ENCODE measurements around the gene KMO.

KMO gene

DNA sequence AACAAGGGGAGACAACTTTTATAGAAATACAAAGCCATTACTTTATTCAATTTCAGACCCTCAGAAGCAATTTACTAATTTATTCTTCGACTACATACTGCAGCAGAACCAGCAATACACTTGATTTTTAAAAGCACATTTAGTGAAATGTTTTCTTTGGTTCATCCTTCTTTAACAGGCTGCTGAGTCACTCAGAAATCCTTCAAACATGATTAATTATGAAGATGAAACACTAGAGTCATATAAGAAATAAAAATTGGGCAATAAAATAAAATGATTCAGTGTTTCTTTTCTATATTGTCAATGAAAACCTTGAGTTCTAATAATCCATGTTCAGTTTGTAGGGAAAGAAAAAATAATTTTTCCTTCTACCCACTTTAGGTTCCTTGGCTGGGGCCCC, 61.0 kb downstream of the KMO start:
- DNase-seq (ENCODE audit: low read depth in 3 of 3) = no peak

DNA sequence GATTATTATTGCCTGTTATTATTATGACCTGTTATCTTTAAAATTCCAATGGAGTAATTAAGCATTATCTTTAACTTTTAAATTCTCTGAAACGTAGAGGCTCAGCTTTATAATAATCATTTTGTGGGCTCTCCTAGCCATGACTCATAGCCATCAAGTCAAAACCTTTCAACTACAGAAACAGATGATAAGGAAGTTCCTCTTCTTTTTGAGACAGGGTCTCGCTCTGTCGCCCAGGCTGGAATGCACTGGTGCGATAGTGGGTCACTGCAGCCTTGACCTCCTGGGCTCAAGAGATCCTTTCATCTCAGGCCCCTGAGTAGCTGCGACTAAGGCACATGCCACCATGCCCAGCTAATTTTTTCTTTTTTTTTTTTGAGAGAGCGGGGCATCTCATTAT, 64.5 kb downstream of the KMO start:
- no peak for DNase-seq (ENCODE audit: low read depth in 3 of 3)

DNA sequence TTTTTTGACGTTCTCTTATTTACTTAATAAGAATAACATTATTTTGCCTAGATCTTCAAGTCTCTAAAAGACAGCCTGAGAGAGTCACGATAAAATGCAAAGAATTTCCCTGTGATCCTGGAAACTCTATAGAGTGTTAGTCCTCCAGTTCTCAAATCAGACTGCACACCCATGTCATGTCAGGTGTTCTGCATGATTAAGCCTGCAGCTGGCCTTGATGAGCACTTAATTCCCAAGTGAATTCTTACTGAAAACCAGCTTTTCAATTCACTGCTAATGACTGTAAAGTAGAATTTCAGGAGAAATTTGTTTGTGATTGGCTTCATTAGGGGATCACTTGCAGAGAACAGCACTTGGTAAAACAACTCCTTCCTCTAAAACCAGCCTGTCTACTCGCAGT, 66.1 kb downstream of the KMO start:
- no peak for DNase-seq (ENCODE audit: low read depth in 3 of 3)

DNA sequence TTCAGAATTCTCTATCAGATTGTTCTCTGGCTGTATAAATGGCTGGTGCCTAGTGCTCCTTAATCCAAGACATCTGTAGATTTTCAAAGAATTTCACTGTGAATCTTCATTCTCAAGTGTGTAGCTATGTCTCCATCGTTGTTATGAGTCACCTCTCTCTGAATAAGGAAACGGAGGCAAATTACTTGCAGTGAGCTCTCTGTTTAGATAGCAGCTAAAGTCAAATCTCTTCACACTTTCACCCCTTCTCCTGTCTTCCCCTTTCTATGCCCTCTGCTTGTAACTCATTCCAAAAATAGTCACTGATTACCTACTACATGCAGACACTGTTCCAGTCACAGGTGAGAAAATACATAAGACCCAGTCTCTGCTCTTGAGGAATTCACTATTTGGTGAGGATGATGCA, 68.3 kb downstream of the KMO start:
- no peak for DNase-seq (ENCODE audit: low read depth in 3 of 3)

DNA sequence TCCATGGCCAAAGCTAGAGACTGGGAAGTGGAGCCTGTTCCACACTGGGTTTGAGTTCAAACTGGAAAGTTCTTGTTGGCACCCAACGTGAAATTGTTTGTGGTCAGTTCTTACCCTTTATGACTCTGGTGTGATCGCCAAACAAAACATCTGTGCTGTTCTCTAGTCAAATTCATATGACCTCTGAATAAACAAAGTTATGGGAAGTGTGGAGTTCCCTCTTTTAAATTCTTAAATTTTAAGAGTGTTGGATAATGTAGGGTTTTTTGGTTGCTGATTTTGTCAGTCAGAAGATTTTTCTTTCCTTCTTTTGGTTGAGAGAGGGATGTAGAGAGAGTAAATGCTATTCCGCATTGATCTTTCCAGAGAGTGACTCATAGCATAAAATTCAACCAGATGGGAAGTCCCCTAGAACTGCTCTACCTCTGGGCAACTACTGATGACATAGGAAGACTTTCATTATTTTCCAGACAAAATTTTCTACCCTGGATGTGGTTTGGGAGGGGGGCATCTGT, 71.6 kb downstream of the KMO start:
- no peak for DNase-seq (ENCODE audit: low read depth in 3 of 3)

DNA sequence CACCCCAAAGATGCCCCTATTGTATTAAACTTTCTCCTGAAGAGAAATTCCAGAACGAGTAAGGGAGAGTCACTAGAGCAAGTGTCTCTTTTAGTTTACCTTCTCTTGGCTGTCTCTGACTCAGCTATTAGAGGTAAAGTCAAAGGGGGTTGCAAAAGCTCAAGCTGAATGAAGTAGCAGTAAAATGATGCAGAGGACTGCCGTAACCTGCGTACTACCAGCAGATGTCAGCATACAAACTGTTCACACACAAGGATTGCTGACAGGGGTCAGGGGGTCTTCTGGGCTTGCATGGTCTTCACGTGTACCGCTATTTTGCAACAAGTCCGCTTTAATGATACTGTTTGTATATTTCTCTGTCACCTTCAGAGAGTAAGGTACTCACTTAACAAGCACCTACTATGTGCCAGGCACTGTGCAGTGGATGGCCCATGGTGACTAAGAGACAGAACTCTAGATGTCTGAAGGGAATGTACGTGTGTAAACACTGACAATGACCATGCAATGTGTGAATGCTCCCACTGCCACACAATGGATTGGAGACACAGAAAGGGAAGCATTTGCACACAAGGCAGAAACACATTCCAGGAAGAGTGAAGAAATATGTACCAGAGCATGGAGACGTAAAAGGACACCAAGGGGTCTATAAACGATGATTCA, 73.1 kb downstream of the KMO start:
- no peak for DNase-seq (ENCODE audit: low read depth in 3 of 3)

DNA sequence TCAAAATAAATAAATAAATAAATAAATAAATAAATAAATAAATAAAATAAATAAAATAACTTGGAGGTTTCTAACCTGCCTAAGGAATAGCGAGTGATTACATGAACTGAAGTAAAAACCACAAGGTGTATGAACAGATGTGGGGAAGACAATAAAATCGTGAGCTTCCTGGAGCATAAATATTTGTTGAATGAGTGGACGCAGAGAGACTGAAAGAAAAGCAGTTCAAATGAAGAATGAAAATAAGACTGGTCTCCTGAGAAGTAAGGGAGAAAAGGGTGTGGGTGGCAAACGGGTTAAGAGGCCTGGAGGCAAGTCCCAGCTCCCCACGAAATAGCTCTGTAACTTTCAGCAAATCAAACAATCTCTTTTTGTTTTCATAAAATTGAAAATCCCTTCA, 74.4 kb downstream of the KMO start:
- no peak for DNase-seq (ENCODE audit: low read depth in 3 of 3)

DNA sequence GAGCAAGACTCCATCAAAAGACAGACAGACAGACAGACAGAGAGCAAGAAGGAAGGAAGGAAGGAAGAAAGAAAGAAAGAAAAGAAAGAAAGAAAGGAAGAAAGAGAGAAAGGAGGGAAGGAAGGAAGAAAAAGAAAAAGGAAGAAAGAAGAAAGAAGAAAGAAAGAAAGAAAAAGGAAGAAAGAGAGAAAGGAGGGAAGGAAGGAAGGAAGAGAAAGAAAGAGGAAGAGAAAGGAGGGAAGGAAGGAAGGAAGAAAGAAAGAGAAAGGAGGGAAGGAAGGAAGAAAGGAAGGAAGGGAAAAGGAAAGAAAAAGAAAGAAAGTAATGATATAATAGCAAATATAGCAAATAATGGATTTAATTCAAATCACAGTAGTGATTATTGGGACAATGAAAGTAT, 75.3 kb downstream of the KMO start:
- no peak for DNase-seq (ENCODE audit: low read depth in 3 of 3)

DNA sequence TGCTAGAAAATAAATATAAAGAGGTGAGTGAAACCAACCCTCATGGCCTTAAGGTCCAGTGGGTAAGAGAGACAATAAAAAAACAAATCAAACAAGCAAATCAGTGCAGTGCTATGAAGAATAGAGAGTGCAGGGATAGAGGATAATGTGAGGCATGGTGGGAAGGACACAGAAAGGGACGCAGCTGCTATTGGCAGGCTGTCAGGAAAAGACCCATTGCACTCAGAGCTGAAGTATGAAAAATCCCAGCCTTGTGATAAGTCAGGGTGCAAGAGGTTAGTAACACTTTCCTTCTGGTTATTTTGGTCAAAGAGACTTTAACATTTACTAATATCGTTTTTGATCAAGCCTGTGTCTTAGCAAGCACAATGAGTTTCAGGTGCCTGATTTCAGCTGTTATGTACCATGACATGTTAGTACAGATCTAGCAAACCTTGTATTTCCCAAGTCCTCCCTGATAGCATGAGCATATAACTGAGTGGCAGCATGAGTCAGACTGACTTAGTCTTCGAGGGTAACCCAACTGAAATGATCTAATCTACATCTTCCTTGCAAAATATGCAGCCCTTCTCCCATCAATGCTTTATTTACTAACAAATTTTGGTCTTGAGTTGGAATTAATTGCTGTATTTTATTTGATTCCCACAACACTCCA, 76.3 kb downstream of the KMO start:
- no peak for DNase-seq (ENCODE audit: low read depth in 3 of 3)

DNA sequence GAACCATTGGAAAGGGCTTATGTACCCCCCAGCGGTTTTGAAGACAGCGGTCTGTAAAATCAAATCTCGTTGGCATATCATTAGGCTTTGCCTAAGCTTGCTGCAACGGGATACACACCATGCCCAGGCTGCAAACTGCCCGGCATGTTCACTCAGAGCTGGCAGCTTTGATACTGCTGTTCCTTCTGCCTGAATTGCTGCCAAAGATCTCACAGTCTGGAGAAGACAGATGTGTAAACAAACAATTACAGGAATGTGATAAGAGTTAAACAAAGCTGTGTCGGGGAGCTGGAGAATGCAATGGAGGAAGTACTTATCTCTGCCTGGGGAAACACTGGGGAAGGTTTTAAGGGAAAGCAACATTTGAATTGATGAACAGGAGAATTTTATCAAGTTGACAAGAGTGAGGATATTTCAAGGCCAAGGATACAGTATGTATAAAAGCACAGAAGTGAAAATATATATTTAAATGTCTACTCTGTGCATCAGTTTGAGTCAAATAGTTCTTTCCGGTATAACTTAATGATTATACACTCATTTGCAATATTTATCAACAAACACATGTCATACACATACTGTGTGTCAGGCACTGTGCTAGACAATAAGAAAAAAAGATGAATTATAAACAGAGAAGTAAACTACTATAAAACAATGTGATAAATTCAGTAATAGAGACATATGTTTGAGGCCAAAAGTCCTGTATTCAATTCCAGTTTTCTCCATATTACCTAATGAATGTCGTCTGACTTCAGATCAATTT, 78.1 kb downstream of the KMO start:
- no peak for DNase-seq (ENCODE audit: low read depth in 3 of 3)

DNA sequence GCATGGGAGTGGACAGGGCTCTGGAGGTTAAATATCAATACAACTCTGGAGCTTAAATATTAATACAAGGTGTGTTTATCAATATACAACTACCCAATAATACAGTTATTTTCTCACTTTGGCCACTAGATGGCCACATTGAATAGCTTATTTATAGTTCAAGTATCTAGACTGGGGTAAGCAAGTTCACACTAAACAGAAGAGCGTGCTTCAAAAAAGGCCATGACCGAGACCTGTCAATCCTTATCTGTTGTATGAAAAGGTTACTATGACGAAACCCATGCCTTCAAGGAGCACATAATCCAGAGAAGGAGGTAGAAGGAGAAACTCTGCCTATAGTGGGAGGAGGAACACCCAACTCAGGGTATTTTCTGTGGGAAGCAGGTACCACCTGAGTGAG, 78.9 kb downstream of the KMO start:
- no peak for DNase-seq (ENCODE audit: low read depth in 3 of 3)

DNA sequence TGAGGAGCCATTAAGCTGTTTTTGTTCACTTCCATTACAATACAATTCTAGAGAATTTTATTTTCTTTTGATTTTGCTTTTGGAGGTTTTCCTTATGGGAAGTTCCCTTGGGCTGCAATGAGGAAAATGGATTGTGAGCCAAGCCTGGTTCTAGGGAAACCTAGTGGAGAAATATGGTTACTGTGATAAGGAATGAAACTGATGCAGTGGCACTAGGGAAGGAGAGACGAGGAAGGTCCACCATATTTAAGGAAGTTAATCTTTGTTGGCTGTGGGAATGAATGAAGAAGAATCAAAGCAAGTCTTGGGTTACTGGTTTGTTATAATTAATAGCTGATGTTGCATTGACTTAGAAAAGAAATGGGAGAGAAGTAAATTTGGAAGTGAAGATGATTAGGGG, 79.6 kb downstream of the KMO start:
- DNase-seq (ENCODE audit: low read depth in 3 of 3) = no peak

DNA sequence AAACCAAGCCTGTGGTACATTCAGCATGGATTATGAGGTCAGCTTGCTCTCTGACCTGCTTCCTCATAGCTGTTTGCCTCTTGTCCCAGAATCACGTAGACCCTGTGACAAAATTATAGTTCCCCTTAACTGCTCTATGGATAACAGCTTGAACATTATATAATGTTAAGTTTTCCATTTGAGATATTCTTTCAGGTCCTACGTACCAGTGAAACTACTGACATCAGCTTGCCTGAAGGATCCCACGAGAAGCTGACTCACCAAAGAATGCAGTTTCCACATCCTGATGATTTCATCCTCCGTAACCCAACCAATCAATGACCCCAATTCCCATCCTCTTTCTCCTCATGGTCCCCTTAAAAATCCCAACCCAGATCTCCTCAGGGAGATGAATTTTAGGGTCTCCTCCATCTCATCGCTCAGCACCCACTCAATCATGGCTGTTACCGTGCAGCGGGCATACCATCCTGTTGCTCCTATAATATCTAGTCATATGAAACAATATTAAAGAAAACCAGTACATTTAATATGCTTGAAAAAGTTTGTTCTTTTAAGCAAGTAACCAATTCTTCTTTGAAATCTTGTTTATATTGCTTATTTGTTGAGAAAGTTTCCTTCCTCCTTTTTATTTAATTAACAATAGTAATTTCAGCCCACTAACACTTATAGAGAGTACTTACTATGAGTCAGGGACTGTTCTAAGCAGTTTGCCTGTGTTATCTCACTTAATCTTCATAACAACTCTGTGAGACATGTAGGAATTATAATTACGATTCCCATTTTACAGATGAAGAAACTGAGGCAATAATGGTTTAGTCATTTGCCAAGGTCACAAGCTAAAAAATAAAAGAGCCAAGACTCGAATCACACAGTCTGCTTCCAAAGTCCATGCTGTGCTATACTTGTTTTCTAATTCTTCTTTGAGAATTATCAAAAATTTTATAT, 80.6 kb downstream of the KMO start:
- DNase-seq (ENCODE audit: low read depth in 3 of 3) = no peak

DNA sequence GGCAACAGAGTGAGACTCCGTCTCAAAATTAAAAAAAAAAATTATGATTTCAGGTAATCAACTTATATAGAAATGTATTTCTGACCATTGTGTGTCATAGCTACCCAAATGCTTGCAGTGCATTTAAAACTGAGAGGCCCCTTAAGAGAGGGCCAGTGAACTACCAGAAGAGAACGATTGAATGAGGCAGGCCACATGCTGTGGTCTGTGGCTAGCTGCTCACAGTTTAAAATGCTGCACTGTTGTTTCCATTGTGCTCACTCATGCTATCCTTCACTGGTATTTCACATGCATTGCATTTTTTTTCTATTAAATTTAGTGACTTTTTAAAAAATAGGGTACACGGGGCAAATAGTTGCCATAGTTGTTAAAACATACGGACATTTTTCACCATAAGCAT, 82.0 kb downstream of the KMO start:
- DNase-seq (ENCODE audit: low read depth in 3 of 3) = no peak

DNA sequence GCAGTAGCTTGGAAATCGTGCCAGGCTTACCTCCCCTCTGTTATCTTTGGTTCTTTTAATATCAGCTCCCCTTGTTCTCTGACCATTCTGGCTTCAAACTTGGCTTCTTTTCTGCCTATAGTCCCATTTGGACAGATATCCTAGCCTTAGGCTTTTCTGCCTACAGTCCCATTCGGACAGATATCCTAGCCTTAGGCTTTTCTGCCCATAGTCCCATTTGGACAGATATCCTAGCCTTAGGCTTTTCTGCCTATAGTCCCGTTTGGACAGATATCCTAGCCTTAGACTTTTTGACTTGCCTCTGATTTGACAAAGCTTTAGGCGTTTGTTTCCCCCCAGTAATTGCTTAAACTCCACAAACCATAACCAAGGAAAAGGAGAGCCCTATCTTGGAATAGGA, 82.4 kb downstream of the KMO start:
- no peak for DNase-seq (ENCODE audit: low read depth in 3 of 3)

DNA sequence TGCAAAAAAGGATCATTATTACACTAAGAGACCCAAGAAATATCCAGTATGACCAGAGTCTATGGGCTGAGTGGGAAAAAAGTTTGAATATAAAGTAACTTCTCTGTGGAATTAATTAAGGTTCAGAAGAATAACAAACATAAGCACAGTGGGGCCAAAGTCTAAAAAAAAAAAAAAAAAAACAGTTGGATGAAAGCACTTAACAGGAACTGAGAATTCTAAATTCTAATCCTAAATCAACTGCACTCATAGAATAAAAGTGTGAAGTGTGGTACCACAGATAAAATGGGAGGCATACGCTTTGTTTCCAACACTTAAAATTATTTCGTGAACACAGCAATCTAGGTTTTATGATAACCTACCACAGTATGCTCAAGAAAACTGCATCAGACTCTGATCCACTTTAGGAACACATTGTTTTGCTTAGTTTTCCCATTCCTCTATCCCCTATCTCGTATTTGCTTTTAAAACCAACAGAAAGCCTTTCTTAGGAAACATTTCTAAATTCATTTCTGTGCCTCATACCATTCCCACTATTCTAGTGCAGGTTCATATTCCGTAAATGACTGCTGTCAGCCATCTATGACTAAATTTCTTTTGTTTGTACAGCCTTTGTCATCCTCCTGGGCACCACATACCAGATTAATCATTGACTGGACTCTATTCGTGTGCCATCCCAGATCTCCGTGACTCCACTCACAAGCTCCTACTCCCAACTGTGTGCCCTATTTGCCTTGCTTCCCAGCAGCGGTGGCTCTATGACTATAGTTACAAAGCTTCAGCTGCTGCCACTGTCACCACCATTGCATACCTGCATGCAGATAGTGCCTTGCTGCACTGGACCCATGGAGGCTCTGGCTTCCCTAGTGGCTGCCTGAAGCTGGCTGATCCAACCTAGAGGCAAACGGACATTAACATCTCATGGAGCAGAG, 83.1 kb downstream of the KMO start:
- no peak for DNase-seq (ENCODE audit: low read depth in 3 of 3)

DNA sequence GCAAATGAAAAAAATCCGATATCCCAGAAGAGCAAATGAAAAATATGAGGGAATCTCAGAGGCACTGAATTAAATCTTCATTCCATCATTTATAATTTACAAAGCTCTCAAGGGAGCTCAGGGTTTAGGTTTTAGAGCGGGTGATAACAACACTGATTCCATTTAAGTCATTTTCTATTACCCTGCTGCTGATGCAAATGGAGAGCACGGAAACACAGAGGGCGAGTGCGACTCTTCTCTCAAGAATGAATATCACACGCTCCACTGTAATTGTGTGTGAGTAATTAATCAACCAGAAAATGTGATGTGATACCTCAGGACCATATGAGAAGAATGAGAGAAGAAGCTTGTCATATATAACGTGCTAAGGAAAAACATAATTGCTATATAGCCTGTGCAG, 85.2 kb downstream of the KMO start:
- DNase-seq (ENCODE audit: low read depth in 3 of 3) = no peak

DNA sequence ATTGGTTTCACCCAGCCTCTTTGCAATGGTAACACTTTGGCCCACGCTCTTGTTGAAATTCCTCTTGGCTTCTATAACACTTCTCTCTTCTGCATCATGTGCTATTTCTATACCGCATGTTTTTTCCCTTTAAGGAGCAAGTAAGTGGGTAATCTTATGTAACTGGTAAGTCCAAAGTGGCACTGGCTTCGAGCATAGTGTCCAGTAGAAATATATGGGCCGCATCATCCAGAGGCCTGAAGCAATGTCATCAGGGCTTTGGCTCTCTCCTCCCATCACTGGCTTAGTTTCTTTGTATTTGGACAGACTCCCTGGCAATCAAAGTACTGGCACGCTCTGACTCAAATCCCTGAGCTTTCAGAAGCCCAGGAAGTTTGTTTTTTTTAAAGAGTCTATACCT, 90.5 kb downstream of the KMO start:
- DNase-seq (ENCODE audit: low read depth in 3 of 3) = no peak

DNA sequence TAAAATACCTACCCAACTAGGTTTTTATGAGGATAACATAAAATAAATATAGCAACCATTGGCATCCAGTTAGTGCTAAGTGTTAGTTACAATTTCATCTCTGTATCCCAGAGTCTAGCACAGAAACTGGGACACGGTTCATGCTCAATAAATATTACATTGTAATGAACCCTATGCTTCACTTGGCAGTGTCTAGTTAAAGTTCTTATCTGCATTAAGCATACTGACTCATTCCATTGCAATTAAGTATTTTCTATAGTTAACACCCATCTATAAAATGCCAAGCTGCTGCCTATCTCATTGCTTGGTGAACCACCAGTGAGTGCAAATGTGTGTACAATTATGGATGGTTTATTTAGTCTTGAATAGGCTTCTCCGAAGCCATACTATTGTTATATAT, 92.8 kb downstream of the KMO start:
- DNase-seq (ENCODE audit: low read depth in 3 of 3) = no peak

DNA sequence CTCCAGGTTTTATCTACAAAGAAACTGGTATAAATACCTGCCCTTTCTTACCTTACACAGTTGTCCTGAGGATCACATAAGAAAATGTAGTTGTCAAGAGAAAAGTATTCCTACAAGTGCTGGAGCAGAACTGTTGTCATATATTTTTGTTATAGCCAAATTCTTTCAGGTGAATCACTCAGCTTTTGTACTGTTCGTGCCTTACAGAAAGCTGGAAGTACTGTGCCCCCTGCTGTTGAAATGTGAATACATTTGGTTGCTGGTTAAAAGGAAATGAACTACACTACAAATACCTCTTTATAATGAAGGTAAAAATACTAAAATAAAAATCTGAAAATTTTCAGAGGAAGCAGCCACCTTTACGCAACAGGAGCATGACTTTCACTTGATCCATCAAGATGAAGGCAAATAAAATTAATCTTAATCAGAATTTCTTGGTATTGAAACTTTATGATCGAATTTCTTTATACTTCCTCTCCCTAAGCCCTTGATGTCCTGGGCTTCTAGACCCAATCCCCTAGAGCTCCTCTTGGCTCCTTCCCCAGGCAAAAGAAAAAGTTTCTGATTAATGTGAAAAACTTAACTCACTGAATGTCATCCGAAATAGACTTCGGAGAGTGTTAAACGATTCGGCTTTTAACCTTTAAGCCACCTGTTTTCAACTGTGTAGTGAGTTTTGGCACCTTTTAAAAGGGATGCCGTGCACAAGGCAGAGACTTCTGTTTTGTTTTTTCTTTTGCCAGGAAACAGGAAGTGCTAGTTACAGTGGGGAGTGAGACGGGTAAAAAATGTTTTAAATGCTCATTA, 95.5 kb downstream of the KMO start:
- DNase-seq (ENCODE audit: low read depth in 3 of 3) = peak in 1 of 3 experiments; percentile 33
